Suprapubic skin (tissue), 4 donors: ENCODE results near the gene PRICKLE1. TPM values are rescaled to one million over a fixed set of nuclear protein-coding genes. Genes with fewer than 3 reads are reported as not detected.

Experiments
- DNase-seq, 2 donors: peaks; one replicate each; pipeline ENCODE4 v3.0.0-alpha.2; 2019; ENCODE audit warnings: low spot score in 2 of 2
- H3K27ac ChIP-seq: fragments of 200-600 bp; sonication (generic); one replicate; pipeline ENCODE4 v1.5.1; 2019
- H3K27me3 ChIP-seq: fragments of 200-600 bp; sonication (generic); one replicate; pipeline ENCODE4 v1.5.1; 2019
- H3K36me3 ChIP-seq: fragments of 200-600 bp; sonication (generic); one replicate; pipeline ENCODE4 v1.5.1; 2019
- H3K4me1 ChIP-seq: fragments of 200-600 bp; sonication (generic); one replicate; pipeline ENCODE4 v1.5.1; 2019
- H3K4me3 ChIP-seq: fragments of 200-600 bp; sonication (generic); one replicate; pipeline ENCODE4 v1.5.1; 2019; ENCODE audit warnings: mild to moderate bottlenecking
- H3K9me3 ChIP-seq: fragments of 200-600 bp; sonication (generic); one replicate; pipeline ENCODE4 v1.5.1; 2019
- EP300 ChIP-seq: sonication (generic); formaldehyde crosslinking; IDR thresholded peaks from one replicate; pipeline ENCODE4 v1.6.1; 2017; ENCODE audit warnings: antibody characterized with exemption
- POLR2A ChIP-seq, 2 donors: fragments of 450-650 bp; IDR thresholded peaks; one replicate each; pipeline ENCODE4 v1.6.1; 2017; ENCODE audit warnings: antibody characterized with exemption in 2 of 2, mild to moderate bottlenecking in 2 of 2, moderate library complexity in 2 of 2
- POLR2AphosphoS5 ChIP-seq, 3 donors: sonication (generic); formaldehyde crosslinking; IDR thresholded peaks; one replicate each; pipeline ENCODE4 v1.6.1; 2017; ENCODE audit warnings: antibody characterized with exemption in 3 of 3
- WGBS: methylation state at CpG from one replicate; pipeline ENCODE4 v1.1.5; 2018; 5-methylcytosine and 5-hydroxymethylcytosine counted together
- total RNA-seq, 4 donors: library from RNA; depleted of rRNA; stranded (reverse); fragments of >200 nt; gene quantifications; one replicate each; pipeline ENCODE4 v1.1.0, GENCODE V29; 2016
- TF ChIP-seq, protein P1 (sequence below), 2 donors: fragments of 200-600 bp in 1 of 2; fragments of 450-650 bp in 1 of 2; sonication (generic) in 1 of 2; IDR thresholded peaks; one replicate each; pipeline ENCODE4 v1.5.1; 2016 to 2019; ENCODE audit warnings: antibody characterized with exemption in 2 of 2, mild to moderate bottlenecking in 1 of 2, moderate library complexity in 1 of 2

Gene PRICKLE1
- total RNA-seq, 4 donors from 2014 or later, result 5.8 to 18.9 (median 6.9) TPM

DNA sequence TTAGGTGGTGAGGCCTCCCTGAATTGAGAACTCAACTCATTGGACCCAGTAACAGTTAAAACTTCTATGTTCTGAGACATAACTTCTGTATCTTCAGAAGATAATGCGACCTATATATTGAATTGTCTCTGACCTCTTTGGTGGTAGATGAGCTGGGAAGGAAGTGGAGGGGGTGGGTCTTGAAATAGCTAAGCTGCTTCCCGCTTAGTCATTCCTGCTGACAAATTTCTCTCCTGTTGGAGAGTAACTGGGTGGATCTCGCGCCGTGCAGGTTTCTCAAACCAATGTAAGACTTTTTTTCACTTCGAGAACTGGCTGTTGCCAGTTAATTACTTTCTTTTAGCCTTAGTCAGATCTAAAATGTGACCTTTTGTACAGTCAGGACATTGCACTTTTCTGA is 162.8 kb downstream of the PRICKLE1 start:
- no peaks in the 10 kb centered on the region for H3K36me3 ChIP-seq
- no peak overlapping the region for H3K27ac ChIP-seq
- no peaks in the 10 kb centered on the region for H3K27me3 ChIP-seq
- H3K4me1 ChIP-seq, result peaks cover 6% of the 10 kb centered on the region
- no peaks in the 10 kb centered on the region for H3K9me3 ChIP-seq
- TF ChIP-seq, protein P1, sequence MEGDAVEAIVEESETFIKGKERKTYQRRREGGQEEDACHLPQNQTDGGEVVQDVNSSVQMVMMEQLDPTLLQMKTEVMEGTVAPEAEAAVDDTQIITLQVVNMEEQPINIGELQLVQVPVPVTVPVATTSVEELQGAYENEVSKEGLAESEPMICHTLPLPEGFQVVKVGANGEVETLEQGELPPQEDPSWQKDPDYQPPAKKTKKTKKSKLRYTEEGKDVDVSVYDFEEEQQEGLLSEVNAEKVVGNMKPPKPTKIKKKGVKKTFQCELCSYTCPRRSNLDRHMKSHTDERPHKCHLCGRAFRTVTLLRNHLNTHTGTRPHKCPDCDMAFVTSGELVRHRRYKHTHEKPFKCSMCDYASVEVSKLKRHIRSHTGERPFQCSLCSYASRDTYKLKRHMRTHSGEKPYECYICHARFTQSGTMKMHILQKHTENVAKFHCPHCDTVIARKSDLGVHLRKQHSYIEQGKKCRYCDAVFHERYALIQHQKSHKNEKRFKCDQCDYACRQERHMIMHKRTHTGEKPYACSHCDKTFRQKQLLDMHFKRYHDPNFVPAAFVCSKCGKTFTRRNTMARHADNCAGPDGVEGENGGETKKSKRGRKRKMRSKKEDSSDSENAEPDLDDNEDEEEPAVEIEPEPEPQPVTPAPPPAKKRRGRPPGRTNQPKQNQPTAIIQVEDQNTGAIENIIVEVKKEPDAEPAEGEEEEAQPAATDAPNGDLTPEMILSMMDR (IDR thresholded peaks at IDR 0.05), result no peak
- TF ChIP-seq POLR2AphosphoS5 (IDR thresholded peaks at IDR 0.05) (no peak), EP300 (no peak), POLR2A (IDR thresholded peaks at IDR 0.05) (no peak)
- no peak for DNase-seq
- H3K4me3 ChIP-seq, result no peak overlapping the region
- 85% methylated on average over 6 of the region's 6 CpGs for WGBS

DNA sequence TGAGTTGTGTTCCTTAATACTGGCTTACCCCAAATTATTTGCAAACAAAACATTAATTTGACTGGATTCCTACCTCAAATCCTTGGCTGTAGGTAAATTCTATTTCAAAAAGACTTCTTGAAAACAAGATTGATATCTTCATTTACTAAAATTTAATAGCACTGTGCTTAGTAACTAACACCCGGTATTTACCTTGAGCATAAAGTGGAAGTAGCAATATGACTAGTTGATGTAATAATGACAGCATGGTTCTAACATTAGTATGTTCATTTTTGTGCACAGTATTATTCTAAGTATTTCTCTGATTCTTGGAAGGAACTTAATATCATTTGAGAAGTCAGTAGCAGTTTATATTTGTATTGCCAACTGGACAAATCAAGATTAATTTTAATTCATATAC is 166.8 kb downstream of the PRICKLE1 start:
- DNase-seq, result no peak
- H3K36me3 ChIP-seq, result no peaks in the 10 kb centered on the region
- no peak overlapping the region for H3K27ac ChIP-seq
- TF ChIP-seq POLR2AphosphoS5 (IDR thresholded peaks at IDR 0.05) (no peak), EP300 (no peak), POLR2A (IDR thresholded peaks at IDR 0.05) (no peak)
- TF ChIP-seq, protein P1 (IDR thresholded peaks at IDR 0.05), result no peak
- H3K9me3 ChIP-seq, result no peaks in the 10 kb centered on the region
- H3K27me3 ChIP-seq, result no peaks in the 10 kb centered on the region
- peaks cover 6% of the 10 kb centered on the region for H3K4me1 ChIP-seq
- WGBS, result 98% methylated on average over 1 of the region's 1 CpG
- no peak overlapping the region for H3K4me3 ChIP-seq

DNA sequence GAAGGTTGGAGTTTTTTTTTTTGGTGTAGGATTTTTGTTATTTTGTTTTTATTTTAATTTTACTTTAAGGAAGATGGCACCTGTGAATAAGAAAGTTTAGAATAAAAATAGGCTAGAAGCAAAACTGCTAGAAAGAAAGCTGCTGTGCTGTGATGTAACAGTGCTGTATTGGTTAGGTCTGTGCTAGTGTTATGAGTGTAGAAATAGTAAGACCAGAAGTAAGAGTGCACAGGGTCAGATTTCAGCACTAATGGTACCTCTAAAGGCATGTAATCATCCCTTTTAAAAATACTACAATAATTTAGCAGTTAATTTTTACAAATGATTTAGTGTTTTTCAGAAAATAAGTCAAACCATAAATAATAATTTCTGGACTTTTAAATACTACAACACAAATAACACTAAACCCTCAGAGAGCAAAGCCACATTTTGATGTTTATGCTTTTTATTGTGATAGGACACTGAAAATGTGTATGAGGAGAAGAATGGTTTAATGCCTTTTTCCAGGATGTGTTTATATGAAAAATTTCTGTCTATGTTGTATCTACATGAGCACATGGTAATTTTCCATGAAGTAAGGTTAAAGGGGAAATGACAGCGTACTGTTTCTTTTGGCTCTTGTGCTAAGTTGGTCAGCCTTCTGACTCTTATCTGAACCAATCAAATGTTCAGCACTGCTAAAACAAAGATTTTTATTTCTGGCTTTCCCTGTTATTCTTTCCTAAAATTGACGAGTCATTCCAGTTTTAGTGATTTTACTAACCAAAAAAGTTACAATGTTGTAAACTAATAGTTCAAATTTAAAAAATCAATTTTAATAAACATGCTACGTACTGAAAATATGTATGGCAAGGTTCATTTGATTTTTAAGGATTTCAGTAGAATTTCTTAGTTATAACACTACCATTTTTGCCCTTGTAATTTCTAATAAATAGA is 167.4 kb downstream of the PRICKLE1 start:
- Histone ChIP-seq H3K9me3 (no peaks in the 10 kb centered on the region), H3K4me3 (no peak overlapping the region), H3K4me1 (peaks cover 6% of the 10 kb centered on the region), H3K27ac (no peak overlapping the region), H3K36me3 (no peaks in the 10 kb centered on the region), H3K27me3 (no peaks in the 10 kb centered on the region)
- TF ChIP-seq POLR2AphosphoS5 (IDR thresholded peaks at IDR 0.05) (no peak), POLR2A (IDR thresholded peaks at IDR 0.05) (no peak), EP300 (no peak)
- TF ChIP-seq, protein P1 (IDR thresholded peaks at IDR 0.05), result no peak
- no peak for DNase-seq
- 78% methylated on average over 3 of the region's 3 CpGs for WGBS

DNA sequence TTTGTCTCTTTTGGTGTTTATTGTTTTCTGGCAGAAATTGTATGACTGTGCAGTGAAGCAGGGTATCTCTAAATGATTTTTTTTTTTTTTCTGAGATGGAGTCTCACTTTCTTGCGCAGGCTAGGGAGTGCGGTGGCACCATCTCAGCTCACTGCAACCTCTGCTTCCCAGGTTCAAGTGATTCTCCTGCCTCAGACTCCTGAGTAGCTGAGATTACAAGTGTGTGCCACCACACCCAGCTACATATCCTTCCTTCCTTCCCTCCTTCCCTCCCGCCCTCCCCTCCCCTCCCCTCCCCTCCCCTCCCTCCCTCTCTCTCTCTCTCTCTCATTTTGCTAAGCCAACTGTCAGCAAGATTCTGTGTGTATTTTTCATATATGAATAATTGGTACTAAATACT is 169.2 kb downstream of the PRICKLE1 start:
- Histone ChIP-seq H3K4me1 (peaks cover 6% of the 10 kb centered on the region), H3K4me3 (no peak overlapping the region), H3K36me3 (no peaks in the 10 kb centered on the region), H3K9me3 (no peaks in the 10 kb centered on the region), H3K27ac (no peak overlapping the region), H3K27me3 (no peaks in the 10 kb centered on the region)
- 78% methylated on average over 3 of the region's 3 CpGs for WGBS
- DNase-seq, result no peak
- no peak for TF ChIP-seq POLR2A (IDR thresholded peaks at IDR 0.05)
- TF ChIP-seq EP300, result no peak
- TF ChIP-seq POLR2AphosphoS5 (IDR thresholded peaks at IDR 0.05), result no peak
- TF ChIP-seq, protein P1 (IDR thresholded peaks at IDR 0.05), result no peak

DNA sequence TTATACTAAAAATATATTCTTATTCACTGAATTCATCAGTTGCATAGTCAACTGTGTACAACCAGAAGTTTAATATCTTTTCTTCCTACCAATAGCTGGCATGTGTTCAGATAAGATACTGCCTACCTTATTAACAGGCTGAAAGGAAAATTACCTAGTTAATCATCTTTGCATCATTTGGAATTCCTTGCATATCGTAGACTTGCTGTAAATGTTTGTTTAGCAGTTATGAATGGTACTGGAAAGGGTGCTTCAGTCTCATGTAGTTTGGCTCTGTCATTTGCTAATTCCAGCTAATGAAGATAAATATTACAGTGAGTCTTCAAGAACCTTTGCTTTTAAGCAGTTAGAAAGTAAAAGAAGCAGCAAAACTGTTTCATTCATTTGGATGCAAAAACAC is 179.2 kb downstream of the PRICKLE1 start:
- no peaks in the 10 kb centered on the region for H3K9me3 ChIP-seq
- no peak for TF ChIP-seq POLR2A (IDR thresholded peaks at IDR 0.05)
- TF ChIP-seq, protein P1 (IDR thresholded peaks at IDR 0.05), result no peak
- TF ChIP-seq POLR2AphosphoS5 (IDR thresholded peaks at IDR 0.05), result no peak
- no peak for TF ChIP-seq EP300
- DNase-seq, result no peak
- H3K4me1 ChIP-seq, result no peaks in the 10 kb centered on the region
- H3K36me3 ChIP-seq, result no peaks in the 10 kb centered on the region
- H3K27me3 ChIP-seq, result no peaks in the 10 kb centered on the region
- no peak overlapping the region for H3K4me3 ChIP-seq
- no peak overlapping the region for H3K27ac ChIP-seq
- WGBS, result 68% methylated on average over 1 of the region's 1 CpG
